ENCODE measurements around the gene GFAP. TPM values are rescaled to one million over a fixed set of nuclear protein-coding genes. Genes with fewer than 3 reads are reported as not detected.

The GFAP gene
- total RNA-seq, 4 donors from 2014 or later: 1.4 to 4.1 (median 2.9) TPM

DNA sequence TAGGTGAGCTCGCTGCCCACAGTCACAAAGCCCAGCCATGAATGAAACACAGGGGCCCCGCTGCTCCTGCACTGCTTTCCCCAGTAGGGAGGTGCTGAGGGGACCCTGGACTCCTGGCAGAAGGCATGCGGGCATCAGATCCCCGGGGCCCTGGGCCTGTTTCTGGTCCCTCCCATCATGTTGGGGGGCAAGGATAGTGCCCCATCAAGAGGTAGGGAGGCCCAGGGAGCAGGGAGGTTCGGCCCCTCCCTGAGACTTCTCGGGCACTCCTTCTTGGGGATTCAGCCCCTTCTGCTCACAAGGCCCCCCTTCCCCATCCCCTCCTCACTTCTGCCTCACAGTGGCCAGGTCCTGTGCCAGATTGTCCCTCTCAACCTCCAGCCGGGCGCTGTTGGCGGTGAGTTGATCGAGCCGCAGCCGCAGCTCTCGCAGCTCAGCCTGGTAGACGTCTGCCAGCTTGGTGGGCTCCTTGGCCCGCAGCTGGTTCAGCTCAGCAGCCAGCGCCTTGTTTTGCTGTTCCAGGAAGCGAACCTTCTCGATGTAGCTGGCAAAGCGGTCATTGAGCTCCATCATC lies 515 bp downstream of the GFAP start:
- TF ChIP-seq, protein P1, sequence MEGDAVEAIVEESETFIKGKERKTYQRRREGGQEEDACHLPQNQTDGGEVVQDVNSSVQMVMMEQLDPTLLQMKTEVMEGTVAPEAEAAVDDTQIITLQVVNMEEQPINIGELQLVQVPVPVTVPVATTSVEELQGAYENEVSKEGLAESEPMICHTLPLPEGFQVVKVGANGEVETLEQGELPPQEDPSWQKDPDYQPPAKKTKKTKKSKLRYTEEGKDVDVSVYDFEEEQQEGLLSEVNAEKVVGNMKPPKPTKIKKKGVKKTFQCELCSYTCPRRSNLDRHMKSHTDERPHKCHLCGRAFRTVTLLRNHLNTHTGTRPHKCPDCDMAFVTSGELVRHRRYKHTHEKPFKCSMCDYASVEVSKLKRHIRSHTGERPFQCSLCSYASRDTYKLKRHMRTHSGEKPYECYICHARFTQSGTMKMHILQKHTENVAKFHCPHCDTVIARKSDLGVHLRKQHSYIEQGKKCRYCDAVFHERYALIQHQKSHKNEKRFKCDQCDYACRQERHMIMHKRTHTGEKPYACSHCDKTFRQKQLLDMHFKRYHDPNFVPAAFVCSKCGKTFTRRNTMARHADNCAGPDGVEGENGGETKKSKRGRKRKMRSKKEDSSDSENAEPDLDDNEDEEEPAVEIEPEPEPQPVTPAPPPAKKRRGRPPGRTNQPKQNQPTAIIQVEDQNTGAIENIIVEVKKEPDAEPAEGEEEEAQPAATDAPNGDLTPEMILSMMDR (IDR thresholded peaks at IDR 0.05): no peak
- no peak for DNase-seq (ENCODE audit: low spot score)
- ATAC-seq (ENCODE audit: low FRiP score): no peak

DNA sequence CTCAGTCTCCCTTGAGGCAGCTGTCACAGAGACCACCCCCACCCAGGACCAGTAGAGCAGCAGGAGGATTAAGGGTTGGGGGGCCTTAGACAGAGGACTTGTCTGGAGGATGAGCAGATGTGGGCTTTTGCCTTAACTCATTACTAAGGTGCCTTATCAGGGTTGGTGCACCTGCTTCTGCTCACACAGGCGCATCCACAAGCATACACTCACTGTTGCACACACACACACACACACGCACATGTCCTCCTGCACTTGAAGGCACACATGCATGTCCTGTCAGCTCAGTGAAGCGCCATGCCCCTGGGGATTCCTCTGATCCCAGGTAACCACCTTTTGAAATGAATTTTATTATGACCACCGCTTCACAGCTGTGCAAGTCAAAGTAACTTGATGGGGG lies 1.2 kb downstream of the GFAP start:
- TF ChIP-seq, protein P1 (IDR thresholded peaks at IDR 0.05): no peak
- DNase-seq (ENCODE audit: low spot score) (no peak), ATAC-seq (ENCODE audit: low FRiP score) (no peak)

- ATAC-seq (ENCODE audit: low FRiP score) (no peak), DNase-seq (ENCODE audit: low spot score) (no peak)
- TF ChIP-seq, protein P1 (IDR thresholded peaks at IDR 0.05): no peak
Observed at GRCh38 chr17:44913676-44914075, 1.6 kb downstream of the GFAP start.

- TF ChIP-seq, protein P1 (IDR thresholded peaks at IDR 0.05): no peak
- DNase-seq (ENCODE audit: low spot score): no peak
- ATAC-seq (ENCODE audit: low FRiP score): no peak
Observed at GRCh38 chr17:44912763-44913544, 2.3 kb downstream of the GFAP start.

- DNase-seq (ENCODE audit: low spot score) (no peak), ATAC-seq (ENCODE audit: low FRiP score) (peak; percentile 16)
- TF ChIP-seq, protein P1 (IDR thresholded peaks at IDR 0.05): no peak
Observed at GRCh38 chr17:44911133-44912001, 3.9 kb downstream of the GFAP start.

DNA sequence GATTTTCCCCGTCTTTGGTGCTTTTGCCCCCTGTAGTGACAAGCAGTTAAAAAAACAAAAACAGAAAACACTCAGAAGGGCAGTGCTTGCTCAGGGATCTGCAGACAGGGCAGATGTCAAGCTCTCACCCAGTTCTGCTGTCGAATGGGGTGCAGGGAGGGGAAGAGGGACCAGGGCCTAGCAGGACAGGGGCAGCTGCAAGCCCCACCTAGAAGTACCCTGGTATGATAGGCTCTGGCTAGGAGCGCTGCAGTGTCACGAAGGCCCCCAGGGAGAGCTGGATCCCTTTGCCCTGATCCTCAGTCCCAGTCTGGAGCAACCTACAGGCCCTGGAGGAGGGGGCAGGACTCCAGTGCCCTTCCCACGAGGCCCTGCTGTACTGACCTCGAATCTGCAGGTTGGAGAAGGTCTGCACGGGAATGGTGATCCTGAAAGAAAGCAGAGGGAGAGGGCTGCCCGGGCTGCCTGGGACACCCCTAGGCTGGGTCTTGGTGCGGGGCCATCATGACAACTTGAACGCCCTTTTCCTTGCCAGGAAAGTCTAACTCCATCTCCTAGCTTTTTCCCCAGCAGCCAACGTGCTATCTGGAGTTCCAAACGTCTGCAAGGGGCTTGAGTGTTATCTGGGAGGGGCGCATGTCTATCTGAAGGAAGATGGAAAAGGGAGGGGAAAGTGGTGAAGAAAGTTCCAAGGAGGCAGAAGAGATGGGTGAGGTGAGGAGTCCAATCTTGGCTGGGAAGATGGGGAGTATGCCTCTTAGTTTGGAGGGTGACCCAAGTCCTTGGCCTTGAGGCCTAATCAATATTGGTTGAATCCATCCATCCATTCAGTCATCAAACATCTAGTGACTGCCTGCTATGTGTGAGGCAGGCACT lies 4.8 kb downstream of the GFAP start:
- TF ChIP-seq, protein P1 (IDR thresholded peaks at IDR 0.05): no peak
- ATAC-seq (ENCODE audit: low FRiP score): no peak
- no peak for DNase-seq (ENCODE audit: low spot score)

All from omental fat pad (tissue), 4 donors.